SK-N-MC (cell line): ENCODE results near the gene RPS25.

Source experiments
- DNase-seq: peaks from one replicate; pipeline ENCODE4 v3.0.0-alpha.2; 2011; ENCODE audit warnings: low read depth, low spot score
- H3K27ac ChIP-seq: fragments of 200-600 bp; sonication (generic); 2 replicates; pipeline ENCODE4 v1.5.1; 2016; ENCODE audit warnings: mixed run types
- H3K36me3 ChIP-seq: fragments of 200-600 bp; sonication (generic); 2 replicates; pipeline ENCODE4 v1.6.1; 2017; ENCODE audit warnings: antibody characterized with exemption, low read length, mixed read lengths; ENCODE audit not compliant: insufficient read depth
- H3K4me3 ChIP-seq: fragments of 200-600 bp; sonication (generic); 2 replicates; pipeline ENCODE4 v1.5.1; 2016
- H3K9ac ChIP-seq: fragments of 200-600 bp; sonication (generic); 2 replicates; pipeline ENCODE4 v1.8.0; 2017; ENCODE audit warnings: mixed run types, mixed read lengths; ENCODE audit not compliant: insufficient read length
- H3K9me3 ChIP-seq: fragments of 200-600 bp; sonication (generic); 2 replicates; pipeline ENCODE4 v1.6.1; 2017; ENCODE audit warnings: low read depth, mild to moderate bottlenecking, antibody characterized with exemption, low read length, moderate library complexity, mixed read lengths
- EZH2 ChIP-seq: fragments of 200-600 bp; sonication (generic); IDR thresholded peaks from one replicate; pipeline ENCODE4 v1.6.1; 2017; ENCODE audit warnings: antibody characterized with exemption
- FOXP2 ChIP-seq: optimal IDR thresholded peaks from 2 replicates; pipeline ENCODE3; 2011; ENCODE audit warnings: mild to moderate bottlenecking, moderate library complexity; ENCODE audit not compliant: insufficient read depth; ENCODE audit errors: extremely low read length, control extremely low read depth
- POLR2AphosphoS5 ChIP-seq: IDR thresholded peaks from 2 replicates; pipeline ENCODE4 v1.6.1; 2012; ENCODE audit warnings: mild to moderate bottlenecking, low read depth, low read length, borderline replicate concordance

The RPS25 gene

GRCh38 chr11:119014209-119014924, 3.8 kb downstream of the RPS25 start:
- Histone ChIP-seq H3K36me3 (peaks cover 65% of the 10 kb centered on the region), H3K27ac (peak overlapping the region; percentile 49; the same call in 1 of the 2 replicates), H3K9ac (no peak overlapping the region), H3K9me3 (no peaks in the 10 kb centered on the region), H3K4me3 (no peak overlapping the region)
- TF ChIP-seq EZH2 (no peak), FOXP2 (no peak), POLR2AphosphoS5 (no peak; the same call in 1 of the 2 replicates)
- no peak for DNase-seq

DNA sequence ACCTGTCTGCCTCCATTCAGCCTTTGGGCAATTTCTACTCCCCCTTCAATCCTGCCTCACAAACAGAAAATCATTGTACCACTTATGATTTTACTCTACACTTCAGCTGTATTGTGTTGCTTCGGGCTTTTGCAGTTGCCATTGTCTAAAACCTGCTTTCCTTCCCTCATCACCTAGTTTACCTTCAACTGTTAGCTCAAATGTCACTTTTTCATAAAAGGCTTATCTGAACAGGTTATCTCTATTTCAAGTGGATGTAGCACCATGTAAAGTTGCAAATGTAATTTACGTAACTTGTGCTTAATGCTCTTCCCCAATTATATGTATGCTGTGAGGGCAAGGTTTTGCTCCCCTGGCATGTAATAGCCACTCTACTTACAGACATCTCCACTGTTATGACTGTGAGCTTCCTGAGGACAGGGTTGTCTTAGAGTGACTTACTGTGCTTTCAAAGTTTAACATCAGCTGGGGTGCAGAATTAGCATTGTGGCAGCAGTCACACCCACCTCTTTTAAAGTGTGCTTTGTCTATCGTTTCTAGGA, 5.4 kb downstream of the RPS25 start:
- Histone ChIP-seq H3K9ac (no peak overlapping the region), H3K36me3 (peaks cover 65% of the 10 kb centered on the region), H3K9me3 (no peaks in the 10 kb centered on the region), H3K27ac (peak overlapping the region; percentile 56), H3K4me3 (no peak overlapping the region)
- no peak for DNase-seq
- TF ChIP-seq EZH2 (no peak), POLR2AphosphoS5 (no peak), FOXP2 (no peak)

GRCh38 chr11:119011476-119012053, 6.6 kb downstream of the RPS25 start:
- TF ChIP-seq EZH2 (no peak), FOXP2 (no peak), POLR2AphosphoS5 (no peak)
- DNase-seq, result no peak
- Histone ChIP-seq H3K9me3 (no peaks in the 10 kb centered on the region), H3K4me3 (no peak overlapping the region), H3K9ac (no peak overlapping the region), H3K36me3 (peaks cover 64% of the 10 kb centered on the region), H3K27ac (no peak overlapping the region)

GRCh38 chr11:119006656-119007055, 11.5 kb downstream of the RPS25 start:
- DNase-seq, result no peak
- H3K9ac ChIP-seq, result no peak overlapping the region
- TF ChIP-seq FOXP2 (no peak), POLR2AphosphoS5 (no peak), EZH2 (no peak)
- no peak overlapping the region for H3K27ac ChIP-seq
- peaks cover 45% of the 10 kb centered on the region for H3K36me3 ChIP-seq
- no peak overlapping the region for H3K4me3 ChIP-seq
- no peaks in the 10 kb centered on the region for H3K9me3 ChIP-seq

- Histone ChIP-seq H3K36me3 (peaks cover 42% of the 10 kb centered on the region), H3K9ac (no peak overlapping the region), H3K4me3 (no peak overlapping the region), H3K27ac (0 out of 2 replicates have a peak overlapping the region, but pooled peaks have one; percentile 42), H3K9me3 (no peaks in the 10 kb centered on the region)
- TF ChIP-seq POLR2AphosphoS5 (no peak), FOXP2 (no peak), EZH2 (no peak)
- DNase-seq, result no peak
These were observed 17.2 kb downstream of the RPS25 start for GRCh38 chr11:119000906-119001305.

- H3K9me3 ChIP-seq, result no peaks in the 10 kb centered on the region
- peaks cover 36% of the 10 kb centered on the region for H3K36me3 ChIP-seq
- H3K4me3 ChIP-seq, result peak overlapping the region; percentile 97
- peak overlapping the region; percentile 87 for H3K9ac ChIP-seq
- H3K27ac ChIP-seq, result 0 out of 2 replicates have a peak overlapping the region, but pooled peaks have one; percentile 23
- no peak for DNase-seq
- TF ChIP-seq FOXP2 (no peak), EZH2 (no peak), POLR2AphosphoS5 (no peak)
These were observed 19.3 kb downstream of the RPS25 start for GRCh38 chr11:118998822-118999221.

- TF ChIP-seq FOXP2, result no peak
- no peak for TF ChIP-seq EZH2
- TF ChIP-seq POLR2AphosphoS5, result no peak
- no peak for DNase-seq
- Histone ChIP-seq H3K9me3 (no peaks in the 10 kb centered on the region), H3K4me3 (peak overlapping the region; percentile 97), H3K9ac (peak overlapping the region; percentile 87), H3K36me3 (peaks cover 34% of the 10 kb centered on the region), H3K27ac (no peak overlapping the region)
These were observed 19.8 kb downstream of the RPS25 start for GRCh38 chr11:118998388-118998717.

GRCh38 chr11:118997627-118998387, 20.3 kb downstream of the RPS25 start, which contains the start of gene CENATAC:
TSS of gene CENATAC (plus strand) at chr11:118998138. CDS start at chr11:118998198, 60 bp downstream.
- Histone ChIP-seq H3K9ac (peak within 1 kb of the TSS; percentile 87), H3K9me3 (no peaks in the 10 kb centered on the region), H3K4me3 (peak within 1 kb of the TSS; percentile 97), H3K27ac (0 out of 2 replicates have a peak within 1 kb of the TSS, but pooled peaks have one; percentile 37), H3K36me3 (peaks cover 29% of the 10 kb centered on the region)
- peak; percentile 28 for DNase-seq
- TF ChIP-seq FOXP2, result peak; percentile 60
- peak; percentile 97 for TF ChIP-seq POLR2AphosphoS5
- no peak for TF ChIP-seq EZH2
